NOMO-1 (cell line): ENCODE results near the gene CEACAM16.
"Not testable (repeated sequence)": the region's sequence is repeated elsewhere in the genome, so short reads cannot be mapped to it uniquely, and the experiment has no call there.

Experiments
- DNase-seq, 2 experiments: peaks; one replicate each; lab custom pipeline; 2025; ENCODE audit not compliant: unreplicated experiment in 2 of 2; lab: John Stamatoyannopoulos, UW

The CEACAM16 gene

DNA sequence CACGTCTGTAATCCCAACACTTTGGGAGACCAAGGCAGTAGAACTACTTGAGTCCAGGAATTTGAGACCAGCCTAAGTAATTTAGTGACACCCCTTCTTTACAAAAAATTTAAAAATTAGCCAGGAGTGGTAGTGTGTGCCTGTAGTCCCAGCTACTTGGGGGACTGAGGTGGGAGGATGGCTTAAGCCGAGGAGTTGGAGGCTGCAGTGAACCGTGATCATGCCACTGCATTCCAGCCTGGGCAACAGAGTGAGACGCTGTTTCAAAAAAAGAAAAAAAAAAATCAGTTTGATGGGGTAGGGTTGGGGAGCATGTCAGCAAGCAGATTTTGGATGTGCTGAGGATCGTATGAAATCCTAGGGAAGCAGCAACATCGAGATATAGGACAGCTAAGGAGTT is 23.4 kb upstream of the CEACAM16 start:
- DNase-seq: no peak

DNA sequence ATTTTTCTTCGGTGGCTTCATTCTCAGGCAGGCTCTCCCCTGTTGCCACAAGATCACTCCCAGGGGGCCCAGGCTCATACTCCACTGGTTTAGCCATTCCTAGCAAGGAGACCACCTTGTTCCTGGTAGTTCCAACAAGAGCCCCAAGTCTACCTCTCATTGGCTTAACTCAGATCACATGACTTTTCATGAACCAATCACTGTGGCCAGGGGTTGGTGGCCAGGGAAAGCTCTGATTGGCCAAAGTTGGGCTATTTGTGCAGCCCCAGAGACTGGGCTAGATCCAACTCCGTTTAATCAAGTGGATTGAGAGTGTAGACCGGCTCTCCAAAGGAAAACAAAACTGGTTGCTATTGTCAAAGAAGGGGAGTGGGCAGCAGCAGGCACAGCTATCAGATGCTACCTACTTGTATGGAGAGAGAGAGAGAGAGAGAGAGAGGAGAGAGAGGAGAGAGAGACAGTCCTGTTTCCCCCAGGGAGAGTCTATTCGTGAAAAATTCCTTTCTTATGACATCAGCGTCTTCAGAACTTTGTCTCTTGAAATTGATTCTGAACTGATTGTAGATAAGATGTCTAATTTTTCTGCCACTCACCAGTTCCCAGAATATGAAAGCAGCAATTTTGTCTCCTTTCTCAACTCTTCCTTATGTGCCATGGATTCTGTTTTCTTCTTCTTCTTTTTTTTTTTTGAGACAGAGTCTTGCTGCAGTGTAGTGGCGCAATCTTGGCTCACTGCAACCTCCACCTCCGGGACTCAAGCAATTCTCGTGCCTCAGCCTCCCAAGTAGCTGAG is 21.7 kb upstream of the CEACAM16 start:
- no peak for DNase-seq

DNA sequence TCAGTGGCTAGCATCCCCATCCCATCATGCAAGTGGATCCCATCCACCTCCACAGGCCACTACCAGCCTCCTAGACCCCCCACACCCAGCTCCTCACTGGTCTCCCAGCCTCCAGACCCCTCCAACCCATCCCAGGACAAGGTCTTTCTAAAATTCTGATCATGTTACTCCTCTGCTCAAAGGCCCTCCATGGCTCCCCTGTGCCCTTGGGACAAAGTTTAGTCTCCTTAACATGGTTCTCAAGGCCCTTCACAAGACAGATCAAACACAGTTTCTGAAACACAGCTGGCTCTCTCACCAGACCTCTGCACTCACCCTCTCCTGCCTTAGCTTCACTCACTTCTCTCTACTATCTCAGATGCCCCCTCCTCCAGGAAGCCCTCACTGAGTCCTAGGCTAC is 18.4 kb upstream of the CEACAM16 start:
- DNase-seq: no peak

DNA sequence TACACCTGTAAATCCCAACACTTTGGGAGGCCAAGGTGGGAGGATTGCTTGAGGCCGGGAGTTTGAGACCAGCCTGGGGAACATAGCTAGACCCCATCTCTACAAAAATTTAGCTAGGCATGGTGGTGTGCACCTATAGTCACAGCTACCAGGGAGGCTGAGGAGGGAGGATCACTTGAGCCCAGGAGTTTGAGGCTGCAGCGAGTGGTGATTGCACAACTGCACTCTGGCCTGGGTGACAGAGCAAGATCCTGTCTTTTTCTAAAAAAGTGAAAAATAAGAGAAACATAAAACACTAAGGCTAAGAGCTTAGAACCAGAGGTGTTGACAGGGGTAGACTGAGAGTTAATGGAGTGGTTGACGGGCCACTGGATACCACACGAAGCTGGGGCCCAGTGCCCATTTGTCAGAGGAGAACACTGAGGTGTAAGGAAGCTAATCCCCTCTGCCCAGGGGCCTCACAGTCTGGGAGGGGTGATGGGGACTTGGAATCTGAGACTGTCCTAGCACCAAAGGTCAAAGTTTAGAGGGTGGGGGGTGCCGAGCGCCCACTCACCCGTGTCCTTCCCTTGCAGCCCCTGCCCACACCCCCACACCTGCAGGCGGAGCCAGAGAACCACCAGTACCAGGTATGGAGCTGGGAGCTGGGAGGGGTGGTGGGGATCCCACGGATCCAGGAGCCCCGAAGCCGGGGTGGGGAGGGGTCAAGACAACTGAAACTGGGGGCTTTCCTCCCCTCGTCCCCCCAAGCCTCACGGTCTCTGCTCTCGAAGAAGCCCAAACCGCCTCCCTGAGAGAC is 16.8 kb upstream of the CEACAM16 start:
- no peak for DNase-seq

DNA sequence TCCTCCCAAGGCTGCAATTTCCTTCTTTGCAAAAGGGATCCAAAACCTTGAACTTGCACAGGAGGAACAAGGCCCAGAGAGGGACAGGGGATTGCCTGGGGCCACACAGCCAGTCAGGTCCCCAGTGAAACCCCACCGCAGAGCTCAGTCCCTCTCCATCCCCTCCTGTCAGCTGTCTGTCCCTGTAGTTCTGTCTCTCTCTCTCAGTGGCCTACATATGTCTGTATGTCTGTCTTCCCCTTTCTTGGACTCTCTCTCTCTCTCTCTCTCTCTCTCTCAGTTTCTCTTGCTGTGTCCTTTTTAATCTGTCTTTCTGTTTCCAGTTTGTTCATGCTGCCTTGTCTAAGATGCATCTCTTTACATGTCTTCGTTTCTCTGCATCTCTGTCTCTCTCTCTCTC is 16.1 kb upstream of the CEACAM16 start:
- no peak for DNase-seq

DNA sequence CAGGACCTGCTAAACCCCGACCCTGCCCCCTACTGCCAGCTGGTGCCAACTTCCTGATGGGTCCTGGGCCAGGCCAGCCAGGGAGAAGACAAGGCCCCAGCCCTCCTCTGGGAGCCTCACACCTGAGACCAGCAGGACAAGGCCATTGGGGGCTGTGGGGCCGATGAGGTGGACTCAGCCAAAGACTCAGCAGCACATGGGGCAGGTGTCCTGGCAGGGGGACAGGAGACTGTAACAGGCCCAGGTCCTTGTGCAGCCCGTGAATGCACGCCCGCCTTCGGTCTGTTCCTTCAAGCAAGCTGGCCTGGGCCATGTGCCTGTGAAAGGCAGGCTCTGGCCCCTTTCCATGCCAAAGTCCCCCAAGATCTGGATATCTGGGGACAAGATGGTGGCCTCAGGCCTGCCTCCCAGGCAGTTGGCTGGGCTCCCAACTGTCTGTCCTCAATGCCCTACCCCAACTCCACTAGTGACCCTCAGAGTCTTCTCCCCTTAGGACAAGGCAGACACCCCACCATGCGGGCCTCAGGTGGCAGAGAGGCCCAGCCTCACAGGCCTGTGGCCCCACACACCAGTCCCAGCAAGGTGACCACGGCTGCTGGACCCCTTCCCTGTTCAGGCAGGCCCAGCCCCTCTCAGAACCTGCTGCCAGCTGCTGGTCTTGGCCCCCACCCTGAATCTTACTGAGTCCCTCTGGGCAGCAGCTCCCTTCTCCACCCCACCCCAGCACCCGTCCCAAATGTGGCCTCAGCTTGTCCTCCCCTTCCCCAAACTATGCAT is 15.3 kb upstream of the CEACAM16 start:
- no peak for DNase-seq

DNA sequence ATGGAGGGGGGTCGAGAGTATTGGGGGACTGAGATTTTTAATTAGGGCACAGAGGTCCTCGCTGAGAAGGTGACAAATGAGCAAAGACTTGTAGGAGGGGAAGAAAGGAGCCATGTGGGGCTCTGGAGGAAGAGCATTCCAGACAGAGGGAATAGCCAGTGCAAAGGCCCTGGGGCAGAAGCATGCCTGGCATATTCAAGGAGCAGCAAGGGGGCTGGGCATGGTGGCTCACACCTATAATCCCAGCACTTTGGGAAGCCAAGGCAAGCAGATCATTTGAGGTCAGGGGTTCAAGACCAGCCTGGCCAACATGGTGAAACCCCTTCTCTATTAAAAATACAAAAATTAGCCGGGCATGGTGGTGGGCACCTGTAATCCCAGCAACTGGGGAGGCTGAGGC is 14.6 kb upstream of the CEACAM16 start:
- not testable (repeated sequence) for DNase-seq

DNA sequence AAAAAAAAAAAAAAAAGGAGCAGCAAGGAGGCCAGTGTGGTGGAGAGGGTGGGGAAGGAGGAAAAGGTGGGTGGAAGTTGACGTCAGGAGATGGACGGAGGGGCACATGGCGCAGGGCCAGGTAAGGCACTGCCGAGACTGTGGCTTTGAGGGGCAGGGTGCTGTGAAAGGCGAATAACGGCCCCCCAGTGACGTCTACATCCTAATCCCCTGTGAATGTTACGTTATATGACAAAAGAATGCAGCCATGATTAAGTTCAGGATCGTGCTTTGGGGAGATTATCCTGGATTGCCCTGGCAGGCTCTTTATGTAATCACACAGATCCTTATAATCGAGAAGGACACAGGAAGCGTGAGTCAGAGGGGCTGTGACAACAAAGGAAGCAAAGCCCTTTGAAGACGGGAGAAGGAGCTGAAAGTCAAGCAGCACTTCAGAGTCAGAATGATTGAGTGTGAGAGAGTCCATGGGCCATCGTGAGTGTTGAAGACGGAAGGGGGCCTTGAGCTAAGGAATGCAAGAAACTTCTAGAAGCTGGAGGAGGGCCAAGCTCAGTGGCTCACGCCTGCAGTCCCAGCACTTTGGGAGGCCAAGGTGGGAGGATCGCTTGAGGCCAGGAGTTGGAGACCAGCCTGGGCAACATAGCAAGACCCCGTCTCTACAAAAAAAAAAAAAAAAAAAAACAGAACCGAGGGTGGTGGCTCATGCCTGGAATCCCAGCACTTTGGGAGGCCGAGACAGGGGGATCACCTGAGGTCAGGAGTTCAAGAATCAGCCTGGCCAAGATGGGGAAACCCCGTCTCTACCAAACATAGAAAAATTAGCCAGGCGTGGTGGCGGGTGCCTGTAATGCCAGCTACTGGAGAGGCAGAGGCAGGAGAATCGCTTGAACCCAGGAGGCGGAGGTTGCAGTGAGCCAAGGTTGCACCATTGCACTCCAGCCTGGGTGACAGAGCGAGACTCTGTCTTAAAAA is 13.8 kb upstream of the CEACAM16 start:
- DNase-seq: no peak

DNA sequence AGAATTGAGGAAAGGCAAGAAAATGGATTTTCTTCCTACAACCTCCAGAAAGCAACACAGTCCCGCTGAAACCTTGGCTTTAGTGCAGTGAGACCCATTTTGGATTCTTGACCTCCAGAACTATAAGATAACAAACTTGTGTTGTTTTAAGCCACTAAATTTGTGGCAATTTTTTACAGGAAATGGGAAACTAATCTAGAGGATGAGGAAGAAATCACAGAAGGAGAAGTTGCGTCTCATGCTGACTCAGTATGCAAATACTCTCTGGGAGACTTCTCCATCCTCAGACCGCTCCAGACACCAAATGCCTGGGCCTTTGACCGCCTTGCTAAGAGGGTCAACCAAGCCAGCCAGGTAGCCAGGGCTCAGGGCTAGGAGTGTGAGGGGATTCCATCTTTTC is 13.1 kb upstream of the CEACAM16 start:
- peak in 1 of 2 experiments; percentile 51 for DNase-seq

DNA sequence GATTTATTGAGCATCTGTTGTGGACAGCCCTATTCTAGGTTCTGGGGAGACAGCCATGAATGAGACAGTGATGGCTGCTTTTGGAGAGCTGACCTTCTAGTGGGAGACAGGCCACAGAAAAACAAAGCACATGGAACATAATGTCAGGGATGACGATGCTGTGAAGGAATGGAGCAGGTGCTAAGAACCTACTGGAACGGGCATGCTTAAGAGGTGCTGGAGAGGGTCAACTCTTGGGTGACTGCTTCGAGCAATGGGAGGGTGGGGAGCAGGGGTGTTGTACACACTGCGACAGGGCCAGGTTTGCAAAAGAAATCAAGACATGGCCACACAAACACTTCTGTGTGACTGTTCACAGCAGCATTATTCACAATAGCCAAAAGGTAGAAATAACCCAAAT is 12.1 kb upstream of the CEACAM16 start:
- no peak for DNase-seq

DNA sequence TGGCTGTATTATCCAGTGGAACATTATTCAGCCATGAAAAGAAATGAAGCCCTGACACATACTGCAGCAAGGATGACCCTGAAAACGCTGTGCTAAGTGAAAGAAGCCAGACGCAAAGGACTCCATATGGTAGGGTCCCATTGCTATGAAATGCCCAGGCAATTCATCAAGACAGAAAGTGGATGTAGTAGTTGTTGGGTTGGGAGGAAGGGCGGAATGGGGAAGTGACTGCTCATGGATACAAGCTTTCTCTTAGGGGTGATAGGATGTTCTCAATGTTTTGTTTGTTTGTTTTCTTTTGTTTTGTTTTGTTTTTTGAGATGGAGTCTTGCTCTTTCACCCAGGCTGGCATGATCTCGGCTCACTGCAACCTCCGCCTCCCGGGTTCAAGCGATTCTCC is 11.1 kb upstream of the CEACAM16 start:
- DNase-seq: peak in 1 of 2 experiments; percentile 31

DNA sequence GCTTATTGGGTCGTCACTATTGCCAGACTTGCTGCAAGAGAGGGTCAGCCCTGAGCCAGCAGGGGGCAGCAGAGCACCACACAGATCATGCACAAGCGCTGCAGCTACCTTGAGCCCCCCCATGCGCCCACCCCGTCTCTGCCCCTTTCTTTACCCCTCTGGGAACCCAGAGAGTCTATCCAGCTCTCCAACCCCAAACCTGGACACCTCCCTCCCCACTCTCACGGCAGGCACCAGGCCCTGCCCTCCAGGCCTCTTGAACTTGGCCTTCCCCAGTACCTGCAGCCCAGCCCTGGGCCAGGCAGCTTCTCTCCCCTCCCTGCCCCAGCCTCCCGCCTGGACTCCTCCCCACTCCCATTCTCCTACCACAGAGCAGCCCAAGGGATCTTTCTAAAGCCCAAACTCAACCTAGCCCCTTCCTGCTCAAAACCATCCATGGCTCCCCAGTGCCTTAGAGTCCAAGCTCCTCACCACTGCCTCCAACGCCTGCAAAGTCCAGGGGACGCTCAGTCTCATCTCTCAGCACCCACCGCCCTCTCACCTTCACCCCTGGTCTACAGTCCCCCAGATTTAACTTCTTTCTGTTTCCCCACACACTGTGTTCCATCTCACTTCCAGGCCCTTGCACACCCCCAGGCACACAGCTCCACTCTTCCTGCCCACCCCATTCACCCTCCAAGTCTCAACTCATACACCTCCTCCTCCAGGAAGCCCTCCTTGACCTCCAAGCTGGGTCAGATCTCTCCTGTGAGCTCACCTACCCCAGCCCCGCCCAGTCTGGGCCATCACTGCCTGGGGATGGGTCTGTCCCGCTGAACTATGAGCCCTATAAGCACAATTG is 9.4 kb upstream of the CEACAM16 start:
- DNase-seq: peak; percentile 28 to 41

DNA sequence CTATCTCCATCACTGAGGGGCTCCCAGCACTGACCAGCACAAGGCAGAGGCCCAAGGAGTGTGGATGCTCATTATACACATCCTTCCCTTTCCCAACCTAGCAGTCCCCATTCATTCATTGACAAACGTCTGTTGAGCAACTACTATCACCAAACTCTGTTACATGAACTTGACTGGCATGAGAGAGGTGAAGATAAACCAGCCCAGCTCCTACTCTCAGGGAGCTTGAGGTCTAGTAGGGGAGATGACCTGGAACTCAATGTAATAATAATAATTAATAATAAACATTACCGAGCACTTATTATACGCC is 8.9 kb upstream of the CEACAM16 start:
- no peak for DNase-seq

DNA sequence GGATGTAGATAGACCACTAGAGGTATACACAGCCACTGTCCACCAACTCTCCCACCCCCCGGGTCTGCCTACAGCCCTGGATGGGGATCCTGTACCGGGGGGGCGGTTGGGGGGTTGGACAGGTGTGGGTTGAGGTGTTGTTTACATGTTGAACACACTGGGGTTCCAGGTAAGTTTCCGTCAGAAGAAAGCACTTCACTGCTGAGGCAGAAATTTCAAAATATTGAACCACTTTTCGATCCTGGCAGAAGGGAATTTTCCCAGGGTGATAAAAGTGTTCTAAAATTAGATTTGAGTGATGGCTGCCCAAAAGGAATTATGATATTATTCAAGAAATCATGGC is 6.6 kb upstream of the CEACAM16 start:
- DNase-seq: no peak

DNA sequence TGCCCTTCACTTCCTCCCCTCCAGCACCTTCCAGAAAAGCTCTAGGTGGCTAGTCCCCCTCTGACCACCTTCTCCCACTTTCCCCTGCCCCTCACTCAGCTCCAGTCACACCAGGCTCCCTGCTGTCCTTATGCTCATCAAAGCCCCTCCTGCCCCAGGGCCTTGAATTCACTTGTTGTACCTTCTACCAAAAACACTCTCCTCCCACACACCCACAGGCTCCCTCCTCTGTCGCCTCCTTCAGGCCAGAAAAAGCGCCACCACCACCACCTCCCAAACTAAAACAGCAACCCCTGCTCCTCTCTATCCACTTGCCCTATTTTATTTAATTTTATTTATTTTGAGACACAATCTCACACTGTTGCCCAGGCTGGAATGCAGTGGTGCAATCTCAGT is 4.8 kb upstream of the CEACAM16 start:
- DNase-seq: no peak

DNA sequence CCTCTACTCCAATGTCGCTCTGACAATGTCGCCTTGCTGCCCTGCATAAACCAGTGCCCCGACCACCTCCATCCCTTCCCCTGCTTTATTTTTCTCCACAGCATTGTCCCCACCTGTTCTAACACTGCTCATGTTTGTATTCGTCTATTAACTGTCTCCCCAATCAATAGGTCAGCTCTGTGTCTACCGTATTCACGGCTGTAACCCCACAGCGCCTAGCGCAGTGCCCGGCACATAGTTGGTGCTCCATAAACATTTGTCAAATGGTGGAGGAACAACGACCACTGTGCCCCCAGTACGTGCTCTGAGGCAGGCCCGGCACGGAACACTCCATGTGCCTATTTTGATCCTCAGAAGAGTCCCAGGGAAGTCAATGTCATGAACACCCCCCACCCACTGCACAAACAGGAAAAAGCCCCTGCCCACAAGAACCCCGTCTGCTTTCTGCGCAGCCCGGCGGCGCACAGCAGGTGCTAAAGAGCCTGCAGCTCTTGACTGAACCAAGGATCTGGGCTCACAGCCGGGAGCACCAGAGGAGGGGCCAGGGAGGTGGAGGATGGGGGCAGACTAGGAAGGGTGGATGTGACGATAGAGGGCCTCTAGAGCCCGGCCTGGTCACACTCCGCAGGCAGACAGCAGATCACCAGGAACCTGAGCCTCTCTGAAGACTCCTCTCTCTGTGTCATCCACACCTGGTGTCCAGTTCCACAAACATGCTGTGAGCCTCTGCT is 1.8 kb upstream of the CEACAM16 start:
- no peak for DNase-seq

DNA sequence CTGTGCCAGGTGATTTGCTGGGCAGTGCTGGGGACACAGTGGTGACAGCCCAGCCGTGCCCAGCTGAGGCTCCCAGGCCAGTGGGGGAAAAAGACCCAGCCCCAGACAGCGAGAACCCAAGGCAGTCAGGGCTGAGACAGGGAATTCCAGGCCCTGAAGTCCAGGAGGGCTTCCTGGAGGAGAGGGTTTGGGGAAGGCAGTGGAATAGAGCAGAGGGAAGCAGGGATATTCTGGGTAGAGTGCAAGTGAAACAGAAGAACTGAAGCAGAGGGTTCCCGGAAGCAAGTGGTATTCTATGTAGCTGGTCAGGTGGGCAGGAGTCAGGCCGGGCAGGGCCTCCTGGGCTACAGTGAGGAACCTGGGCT is 1.3 kb upstream of the CEACAM16 start:
- DNase-seq: no peak

DNA sequence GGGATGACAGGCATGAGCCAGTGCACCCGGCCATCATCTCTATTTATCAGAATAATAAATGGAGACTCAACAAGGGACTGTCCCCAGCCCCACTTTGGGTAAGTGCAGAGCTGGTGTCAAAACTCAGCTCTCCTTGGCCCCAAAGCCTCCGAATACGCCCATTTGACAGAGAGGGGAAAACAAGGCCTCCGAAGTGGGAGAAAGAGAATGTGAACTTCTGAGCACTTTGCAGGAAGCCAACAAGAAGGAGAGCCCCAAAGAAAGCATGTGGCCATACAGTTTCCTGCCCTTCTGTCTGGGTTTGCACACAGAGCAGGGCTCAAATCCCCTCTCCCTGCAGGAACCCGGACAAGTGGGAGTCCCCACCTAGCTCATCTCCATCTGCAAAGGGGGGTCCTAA is 1.6 kb downstream of the CEACAM16 start:
- DNase-seq: no peak

DNA sequence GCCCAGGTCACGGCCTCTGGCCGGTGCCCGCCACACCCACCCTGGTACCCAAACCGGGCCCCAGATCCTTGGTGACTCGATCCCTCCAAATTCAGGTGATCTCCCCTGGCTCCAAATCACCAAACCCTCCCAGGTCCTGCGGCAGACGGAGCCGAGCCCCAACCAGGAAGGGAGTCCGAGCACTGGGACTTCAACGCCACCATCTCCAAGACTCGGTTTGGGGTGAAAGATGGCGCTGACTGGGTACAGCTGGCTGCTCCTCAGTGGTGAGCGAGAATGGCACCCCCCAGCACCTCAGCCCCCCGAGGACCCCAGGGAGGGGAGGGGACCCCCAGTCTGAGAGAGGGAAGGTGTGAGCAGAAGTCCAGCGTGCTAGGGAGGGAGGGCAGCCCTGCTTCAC is 2.3 kb downstream of the CEACAM16 start:
- DNase-seq: no peak
